Peyer's patch (tissue), 4 donors: ENCODE measurements around the gene SPP2. TPM values are rescaled to one million over a fixed set of nuclear protein-coding genes. Genes with fewer than 3 reads are reported as not detected.
A peak's percentile ranks its signal among the peaks of the same experiment; 100 is the strongest.

Experiments
- DNase-seq, 3 donors: peaks; one replicate each; pipeline ENCODE4 v3.0.0-alpha.2; 2017 to 2019
- H3K27ac ChIP-seq, 4 donors: fragments of 200-600 bp; sonication (generic); one replicate each; pipeline ENCODE4 v1.5.1; 2016 to 2019
- H3K27me3 ChIP-seq, 2 donors: fragments of 200-600 bp; sonication (generic); one replicate each; pipeline ENCODE4 v1.5.1; 2019
- H3K36me3 ChIP-seq, 3 donors: fragments of 200-600 bp; sonication (generic); one replicate each; pipeline ENCODE4 v1.5.1; 2016 to 2019
- H3K4me1 ChIP-seq, 4 donors: fragments of 200-600 bp; sonication (generic); one replicate each; pipeline ENCODE4 v1.5.1; 2016 to 2019
- H3K4me3 ChIP-seq, 4 donors: fragments of 200-600 bp; sonication (generic); 1 replicate in 3 of 4; 2 replicates in 1 of 4; pipeline ENCODE4 v1.5.1; 2016 to 2019; ENCODE audit warnings: mild to moderate bottlenecking in 1 of 4
- H3K9me3 ChIP-seq, 4 donors: fragments of 200-600 bp; sonication (generic); one replicate each; pipeline ENCODE4 v1.5.1; 2016 to 2019; ENCODE audit warnings: mild to moderate bottlenecking in 1 of 4
- CTCF ChIP-seq, 6 experiments: fragments of 450-650 bp in 4 of 6; fragments of 200-600 bp in 2 of 6; sonication (generic) in 1 of 6; IDR thresholded peaks; one replicate each; pipeline ENCODE4 v1.5.1; 2017 to 2019; ENCODE audit warnings: antibody characterized with exemption in 6 of 6, mild to moderate bottlenecking in 3 of 6, moderate library complexity in 1 of 6
- POLR2A ChIP-seq, 2 donors: fragments of 450-650 bp; IDR thresholded peaks; one replicate each; pipeline ENCODE4 v1.5.1; 2017; ENCODE audit warnings: antibody characterized with exemption in 2 of 2, mild to moderate bottlenecking in 2 of 2, moderate library complexity in 2 of 2
- total RNA-seq, 4 donors: library from RNA; depleted of rRNA; stranded (reverse); fragments of >200 nt; gene quantifications; one replicate each; pipeline ENCODE4 v1.1.0, GENCODE V29; 2016

SPP2 gene
- total RNA-seq, 4 donors from 2014 or later: not detected

GRCh38 chr2:234029150-234029733 lies 21.3 kb upstream of the SPP2 start:
- Histone ChIP-seq H3K9me3 (no peaks in the 10 kb centered on the region), H3K4me3 (no peak overlapping the region), H3K36me3 (no peaks in the 10 kb centered on the region), H3K27ac (no peak overlapping the region), H3K27me3 (no peaks in the 10 kb centered on the region), H3K4me1 (peaks cover 0 to 4% (median 0%) of the 10 kb centered on the region in 4 donors)
- no peak for DNase-seq
- TF ChIP-seq POLR2A (IDR thresholded peaks at IDR 0.05): no peak
- TF ChIP-seq CTCF (IDR thresholded peaks at IDR 0.05): no peak

GRCh38 chr2:234031207-234031606 lies 19.3 kb upstream of the SPP2 start:
- H3K27me3 ChIP-seq: no peaks in the 10 kb centered on the region
- no peak for TF ChIP-seq POLR2A (IDR thresholded peaks at IDR 0.05)
- TF ChIP-seq CTCF (IDR thresholded peaks at IDR 0.05): no peak
- no peaks in the 10 kb centered on the region for H3K9me3 ChIP-seq
- H3K36me3 ChIP-seq: no peaks in the 10 kb centered on the region
- DNase-seq: no peak
- H3K4me1 ChIP-seq: no peaks in the 10 kb centered on the region
- no peak overlapping the region for H3K4me3 ChIP-seq
- peak overlapping the region in 1 of 4 donors; percentile 56 for H3K27ac ChIP-seq

GRCh38 chr2:234032279-234032856 lies 18.1 kb upstream of the SPP2 start:
- Histone ChIP-seq H3K9me3 (no peaks in the 10 kb centered on the region), H3K36me3 (no peaks in the 10 kb centered on the region), H3K4me1 (no peaks in the 10 kb centered on the region), H3K27ac (peak overlapping the region; percentile 32 to 56 (median 56)), H3K4me3 (no peak overlapping the region), H3K27me3 (no peaks in the 10 kb centered on the region)
- peak in 2 of 3 donors; percentile 54 to 78 for DNase-seq
- TF ChIP-seq POLR2A (IDR thresholded peaks at IDR 0.05) (no peak), CTCF (IDR thresholded peaks at IDR 0.05) (no peak)

- Histone ChIP-seq H3K36me3 (no peaks in the 10 kb centered on the region), H3K9me3 (no peaks in the 10 kb centered on the region), H3K4me3 (no peak overlapping the region), H3K4me1 (no peaks in the 10 kb centered on the region), H3K27me3 (no peaks in the 10 kb centered on the region), H3K27ac (peak overlapping the region in 2 of 4 donors; percentile 52 to 56)
- TF ChIP-seq CTCF (IDR thresholded peaks at IDR 0.05) (no peak), POLR2A (IDR thresholded peaks at IDR 0.05) (no peak)
- DNase-seq: no peak
Measured at GRCh38 chr2:234033174-234033573, 17.3 kb upstream of the SPP2 start.

GRCh38 chr2:234033885-234034284 lies 16.6 kb upstream of the SPP2 start:
- no peaks in the 10 kb centered on the region for H3K9me3 ChIP-seq
- H3K36me3 ChIP-seq: no peaks in the 10 kb centered on the region
- no peak overlapping the region for H3K4me3 ChIP-seq
- TF ChIP-seq POLR2A (IDR thresholded peaks at IDR 0.05) (no peak), CTCF (IDR thresholded peaks at IDR 0.05) (no peak)
- no peaks in the 10 kb centered on the region for H3K4me1 ChIP-seq
- H3K27me3 ChIP-seq: no peaks in the 10 kb centered on the region
- H3K27ac ChIP-seq: no peak overlapping the region
- DNase-seq: no peak
